HUES48 (cell line): Measurements from ENCODE around the gene KMT2B.

ENCODE experiments used
- H3K27ac ChIP-seq: one replicate; pipeline ENCODE4 v1.7.0; 2013; ENCODE audit warnings: low read depth, low read length, inconsistent platforms
- H3K27me3 ChIP-seq: 2 replicates; pipeline ENCODE4 v1.6.1; 2013; ENCODE audit warnings: mild to moderate bottlenecking, low read length; ENCODE audit not compliant: control insufficient read depth, insufficient read depth
- H3K36me3 ChIP-seq: 2 replicates; pipeline ENCODE4 v1.6.1; 2013; ENCODE audit warnings: low read length; ENCODE audit not compliant: control insufficient read depth, insufficient read depth
- H3K4me1 ChIP-seq: 2 replicates; pipeline ENCODE4 v1.6.1; 2013; ENCODE audit warnings: mild to moderate bottlenecking, low read length; ENCODE audit not compliant: control insufficient read depth, insufficient read depth
- H3K4me3 ChIP-seq: 2 replicates; pipeline ENCODE4 v1.5.1; 2013; ENCODE audit warnings: mild to moderate bottlenecking, low read depth, low read length
- H3K9ac ChIP-seq: 2 replicates; pipeline ENCODE4 v1.6.1; 2013; ENCODE audit warnings: mild to moderate bottlenecking, low read depth, low read length, moderate library complexity
- H3K9me3 ChIP-seq: 2 replicates; pipeline ENCODE4 v1.6.1; 2013; ENCODE audit warnings: low read length; ENCODE audit not compliant: control insufficient read depth, insufficient read depth

KMT2B gene

DNA sequence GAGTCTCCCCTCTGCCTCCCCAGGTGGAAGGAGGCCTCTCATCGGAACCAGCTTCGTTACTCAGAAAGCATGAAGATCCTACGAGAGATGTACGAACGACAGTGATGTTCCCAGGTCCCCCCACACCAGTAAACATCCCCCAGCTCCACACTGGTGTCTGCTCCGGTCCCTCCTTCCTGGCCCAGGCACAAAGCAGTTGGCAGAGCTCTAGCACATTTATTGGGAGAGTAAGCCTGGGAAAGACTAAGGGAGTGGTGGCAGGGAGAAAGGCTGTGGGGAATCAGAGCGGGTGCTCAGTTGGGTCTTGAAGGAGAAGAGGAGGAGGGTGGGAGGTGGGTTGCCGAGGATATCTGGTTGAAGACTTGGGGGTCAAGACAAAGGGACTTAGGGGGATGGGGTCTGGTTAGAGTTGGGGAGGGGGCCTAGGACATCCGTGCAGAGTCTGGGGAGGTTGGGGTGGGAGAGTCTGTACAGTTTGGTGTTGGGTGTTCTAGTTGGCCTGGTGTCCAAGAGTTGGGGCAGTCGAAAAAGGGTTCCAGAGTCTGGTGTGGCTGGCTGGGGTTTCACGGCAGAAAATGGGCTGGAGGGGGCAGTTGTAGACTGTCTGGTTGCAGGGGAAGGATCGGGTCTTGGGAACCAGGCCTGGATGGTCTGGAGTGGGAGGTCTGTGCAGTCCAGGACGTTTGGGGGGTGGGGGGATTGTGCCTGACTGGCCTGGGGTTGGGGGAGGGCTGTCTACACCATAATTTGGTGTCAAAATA, 36.7 kb downstream of the KMT2B start:
- Histone ChIP-seq H3K9me3 (no peaks in the 10 kb centered on the region), H3K4me1 (peaks cover 9% of the 10 kb centered on the region; the same call in 1 of the 2 replicates), H3K9ac (no peak overlapping the region), H3K27me3 (peaks cover 3% of the 10 kb centered on the region; the same call in 1 of the 2 replicates), H3K27ac (no peak overlapping the region), H3K36me3 (peaks cover 8% of the 10 kb centered on the region; the same call in 1 of the 2 replicates), H3K4me3 (no peak overlapping the region)

DNA sequence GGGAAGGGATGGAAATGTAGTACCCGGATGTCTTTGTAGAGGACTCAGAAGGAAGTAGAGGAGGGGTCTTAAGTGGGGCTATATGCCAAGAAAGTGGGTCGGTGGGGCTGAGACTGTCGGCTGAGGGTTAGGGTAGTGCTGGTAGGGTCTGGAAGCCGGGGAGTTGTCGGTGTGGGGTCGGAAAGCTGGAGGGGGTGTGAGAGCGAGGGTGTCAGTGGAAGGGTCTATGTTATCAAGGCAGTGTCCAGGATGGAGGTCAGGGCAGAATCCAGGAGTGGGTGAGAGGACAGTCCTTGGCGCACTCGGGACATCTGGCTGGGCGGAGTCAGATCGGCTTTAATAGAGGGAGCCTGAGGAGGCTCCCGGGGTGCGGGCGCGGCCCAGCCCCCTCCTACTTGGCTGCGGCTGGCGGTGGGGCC, 37.3 kb downstream of the KMT2B start:
- Histone ChIP-seq H3K9ac (no peak overlapping the region), H3K27ac (no peak overlapping the region), H3K36me3 (peaks cover 14% of the 10 kb centered on the region; the same call in 1 of the 2 replicates), H3K27me3 (peaks cover 3% of the 10 kb centered on the region; the same call in 1 of the 2 replicates), H3K9me3 (no peaks in the 10 kb centered on the region), H3K4me3 (peak overlapping the region; percentile 64), H3K4me1 (peaks cover 9% of the 10 kb centered on the region; the same call in 1 of the 2 replicates)

DNA sequence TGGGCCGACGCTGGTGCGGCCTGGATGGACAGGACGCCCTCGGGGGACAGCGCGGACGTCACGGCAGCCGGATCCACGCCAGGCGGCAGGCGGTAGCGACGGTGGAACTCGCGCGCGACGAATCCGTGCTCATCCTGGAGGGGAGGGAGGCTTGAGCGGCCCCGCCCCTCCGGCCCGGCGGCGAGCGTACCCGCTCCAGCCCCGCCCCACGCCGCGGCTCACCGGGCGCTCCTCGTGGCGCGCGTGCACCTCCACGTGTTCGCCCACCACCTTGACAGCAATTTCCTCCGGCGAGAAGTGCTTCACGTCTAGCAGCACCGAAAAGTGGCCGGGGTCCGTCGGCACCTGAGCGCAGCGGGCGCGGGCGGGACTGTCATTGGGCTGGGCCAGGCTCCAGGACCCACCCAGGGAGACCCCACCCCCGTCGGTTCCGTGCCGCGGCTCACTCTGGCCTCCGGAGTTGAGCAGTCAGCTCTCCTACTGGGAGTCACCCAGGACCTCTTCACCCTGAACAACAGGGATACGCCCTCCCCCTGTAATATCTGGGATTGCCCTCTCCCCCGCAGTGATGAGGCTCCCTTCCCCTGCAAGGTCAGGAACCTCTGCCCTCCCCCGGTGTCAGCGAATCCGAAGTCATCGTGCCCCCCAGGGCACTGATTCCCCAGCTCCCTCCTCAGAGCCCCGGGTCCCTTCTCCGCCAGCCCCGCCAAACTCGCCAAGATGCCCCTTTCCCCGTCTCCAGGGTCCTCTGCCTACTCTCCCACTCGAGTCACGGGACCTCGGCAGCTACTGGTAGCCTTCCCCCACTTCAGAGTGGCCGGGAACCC, 38.0 kb downstream of the KMT2B start:
- Histone ChIP-seq H3K27ac (no peak overlapping the region), H3K9ac (no peak overlapping the region), H3K4me3 (peak overlapping the region; percentile 64), H3K27me3 (peaks cover 3% of the 10 kb centered on the region; the same call in 1 of the 2 replicates), H3K36me3 (peaks cover 17% of the 10 kb centered on the region; the same call in 1 of the 2 replicates), H3K4me1 (peaks cover 9% of the 10 kb centered on the region; the same call in 1 of the 2 replicates), H3K9me3 (no peaks in the 10 kb centered on the region)

DNA sequence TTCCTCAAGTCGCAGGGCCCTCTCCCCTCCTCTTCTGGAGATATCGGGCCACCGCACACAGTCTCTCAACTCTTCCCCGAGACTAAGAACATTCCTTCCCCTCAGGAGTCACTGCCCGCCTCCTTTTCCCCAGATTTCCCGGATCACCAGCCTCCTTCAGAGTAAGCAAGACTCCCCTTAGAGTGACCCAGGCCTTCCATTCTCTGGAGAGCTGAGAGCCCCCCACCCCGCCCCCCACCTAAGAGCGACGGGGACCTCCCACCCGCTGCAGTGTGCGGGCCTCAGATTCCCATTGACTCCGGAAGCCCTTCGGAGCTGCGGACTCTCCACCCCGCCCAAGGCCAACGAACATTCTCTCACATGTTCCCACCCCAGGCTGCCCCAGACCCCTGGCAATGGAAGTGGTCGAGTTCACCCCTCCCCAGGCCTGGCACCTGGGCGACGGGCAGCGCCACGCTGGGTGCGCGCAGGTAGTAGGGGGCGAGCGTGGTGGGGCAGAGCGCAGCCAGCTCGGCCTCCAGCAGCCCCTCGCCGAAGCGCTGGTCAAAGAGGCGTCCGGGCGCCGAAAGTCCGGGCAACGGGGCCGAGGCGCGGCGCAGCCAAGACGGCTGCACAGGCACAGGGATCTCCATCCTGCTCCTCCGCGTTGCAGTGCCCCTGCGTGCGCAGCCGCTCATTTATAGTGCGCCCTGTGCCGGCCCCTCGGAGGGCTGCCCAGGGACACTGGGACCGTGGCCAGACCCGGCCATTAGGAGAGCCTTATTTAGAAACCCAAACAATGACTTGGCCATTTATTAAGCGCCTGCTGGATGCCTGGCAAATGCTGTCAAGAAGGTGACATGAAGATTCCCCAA, 38.8 kb downstream of the KMT2B start, which contains the start of gene HSPB6:
HSPB6 (minus strand) TSS at position 653 of the 854 bp plus-strand sequence; CDS start at position 632, 21 bp downstream.
- H3K4me1 ChIP-seq = peaks cover 9% of the 10 kb centered on the region; the same call in 1 of the 2 replicates
- H3K9me3 ChIP-seq = no peaks in the 10 kb centered on the region
- H3K4me3 ChIP-seq = peak within 1 kb of the TSS; percentile 98
- peaks cover 21% of the 10 kb centered on the region; the same call in 1 of the 2 replicates for H3K36me3 ChIP-seq
- peak within 1 kb of the TSS; percentile 85 for H3K27ac ChIP-seq
- peaks cover 3% of the 10 kb centered on the region; the same call in 1 of the 2 replicates for H3K27me3 ChIP-seq
- H3K9ac ChIP-seq = peak within 1 kb of the TSS; percentile 28

DNA sequence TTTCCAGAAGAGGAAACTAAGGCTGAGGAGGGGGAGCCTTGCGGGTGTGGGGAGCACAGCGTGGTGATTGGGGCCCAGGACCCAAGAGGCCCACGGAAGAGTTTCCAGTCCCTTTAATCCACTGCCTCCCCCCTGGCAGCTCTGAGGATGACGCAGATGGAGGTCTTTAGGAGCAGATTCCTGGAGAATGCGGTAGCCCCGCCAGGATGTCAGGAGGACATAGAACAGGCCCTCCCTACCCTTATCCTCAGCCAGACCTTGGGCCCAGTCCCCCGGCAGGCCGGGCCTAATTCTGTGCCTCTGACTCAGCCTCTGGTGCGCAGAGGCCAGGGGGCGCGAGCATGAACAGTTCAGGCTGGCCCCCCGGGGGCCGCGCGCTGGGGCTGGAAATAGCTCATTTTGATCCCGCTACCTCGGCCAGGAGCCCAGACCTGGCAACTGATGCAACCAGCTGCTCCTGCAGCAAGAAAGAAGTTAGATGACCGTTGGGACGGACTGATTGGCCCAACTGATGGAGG, 39.5 kb downstream of the KMT2B start:
- peaks cover 3% of the 10 kb centered on the region; the same call in 1 of the 2 replicates for H3K27me3 ChIP-seq
- H3K27ac ChIP-seq = peak overlapping the region; percentile 85
- H3K9me3 ChIP-seq = no peaks in the 10 kb centered on the region
- peaks cover 9% of the 10 kb centered on the region; the same call in 1 of the 2 replicates for H3K4me1 ChIP-seq
- H3K4me3 ChIP-seq = peak overlapping the region; percentile 98
- peaks cover 27% of the 10 kb centered on the region for H3K36me3 ChIP-seq
- peak overlapping the region; percentile 28 for H3K9ac ChIP-seq

DNA sequence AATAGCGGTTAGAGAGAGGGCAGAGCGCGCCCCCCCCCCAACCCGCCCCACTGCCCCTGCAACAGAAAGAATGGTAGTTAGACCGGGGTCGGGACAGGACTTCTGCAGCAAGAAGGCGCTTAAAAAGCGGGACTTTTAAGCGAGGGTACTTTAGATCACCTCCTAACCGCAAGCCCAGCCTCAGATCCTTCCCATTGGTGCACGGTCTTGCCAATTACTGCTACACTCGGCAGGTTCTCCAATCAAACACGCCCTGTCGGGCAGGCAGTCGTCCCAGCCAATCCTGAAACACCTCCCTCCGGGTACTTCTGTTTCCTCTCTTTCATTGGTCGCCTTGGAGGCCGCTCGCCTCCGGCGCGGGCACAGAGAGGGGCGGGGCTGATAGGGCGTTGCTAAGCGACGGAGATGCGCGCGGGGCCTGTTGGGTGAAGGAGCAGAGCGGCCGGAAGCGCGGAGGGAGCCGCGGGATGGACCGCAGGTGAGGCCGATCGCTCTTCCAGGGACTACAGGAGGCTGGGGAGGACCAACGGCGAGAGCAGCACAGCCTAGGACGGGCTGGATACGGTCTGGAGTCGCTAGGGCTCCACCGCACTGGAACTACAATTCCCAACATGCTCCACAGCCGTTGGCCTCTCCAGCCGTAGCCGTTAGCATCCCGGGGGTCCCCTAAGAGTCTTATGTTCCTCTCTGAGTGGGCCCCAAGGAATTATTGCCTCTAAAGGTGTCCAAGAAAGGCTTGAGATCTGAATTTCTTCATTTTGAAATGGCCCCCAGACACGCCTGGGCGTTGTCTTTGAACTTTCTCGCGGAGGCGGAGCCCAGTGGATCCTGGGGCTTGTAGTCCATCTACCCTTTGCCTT, 40.2 kb downstream of the KMT2B start, which contains the start of gene PROSER3:
PROSER3 (plus strand) TSS at position 428 of the 860 bp plus-strand sequence; CDS start at position 468, 40 bp downstream.
- Histone ChIP-seq H3K36me3 (peaks cover 23% of the 10 kb centered on the region), H3K27me3 (peaks cover 3% of the 10 kb centered on the region; the same call in 1 of the 2 replicates), H3K4me1 (peaks cover 9% of the 10 kb centered on the region; the same call in 1 of the 2 replicates), H3K9me3 (no peaks in the 10 kb centered on the region), H3K4me3 (peak within 1 kb of the TSS; percentile 98), H3K9ac (peak within 1 kb of the TSS; percentile 89), H3K27ac (peak within 1 kb of the TSS; percentile 85)

DNA sequence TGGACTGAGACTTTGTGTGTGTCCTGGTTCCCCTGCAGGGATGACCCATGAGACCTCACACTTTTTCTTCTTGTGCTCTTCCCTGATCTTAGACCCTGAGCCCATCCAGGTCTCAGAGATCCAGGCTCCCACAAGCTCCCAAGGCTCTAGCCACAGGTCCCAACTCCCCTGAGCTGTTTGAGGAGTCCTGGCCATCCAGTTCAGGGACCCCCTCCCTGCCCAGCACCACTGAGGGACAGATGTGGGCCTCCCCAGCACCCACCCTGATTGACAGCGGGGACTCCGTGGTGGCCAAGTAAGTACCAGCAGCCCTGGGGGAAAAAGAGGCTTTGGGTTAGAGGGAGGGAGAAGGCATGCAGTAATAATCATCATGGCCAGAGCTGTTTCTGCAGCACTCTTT, 41.9 kb downstream of the KMT2B start:
- Histone ChIP-seq H3K9me3 (no peaks in the 10 kb centered on the region), H3K27ac (no peak overlapping the region), H3K27me3 (peaks cover 3% of the 10 kb centered on the region; the same call in 1 of the 2 replicates), H3K4me1 (peaks cover 9% of the 10 kb centered on the region; the same call in 1 of the 2 replicates), H3K36me3 (peaks cover 31% of the 10 kb centered on the region), H3K9ac (no peak overlapping the region), H3K4me3 (no peak overlapping the region)

DNA sequence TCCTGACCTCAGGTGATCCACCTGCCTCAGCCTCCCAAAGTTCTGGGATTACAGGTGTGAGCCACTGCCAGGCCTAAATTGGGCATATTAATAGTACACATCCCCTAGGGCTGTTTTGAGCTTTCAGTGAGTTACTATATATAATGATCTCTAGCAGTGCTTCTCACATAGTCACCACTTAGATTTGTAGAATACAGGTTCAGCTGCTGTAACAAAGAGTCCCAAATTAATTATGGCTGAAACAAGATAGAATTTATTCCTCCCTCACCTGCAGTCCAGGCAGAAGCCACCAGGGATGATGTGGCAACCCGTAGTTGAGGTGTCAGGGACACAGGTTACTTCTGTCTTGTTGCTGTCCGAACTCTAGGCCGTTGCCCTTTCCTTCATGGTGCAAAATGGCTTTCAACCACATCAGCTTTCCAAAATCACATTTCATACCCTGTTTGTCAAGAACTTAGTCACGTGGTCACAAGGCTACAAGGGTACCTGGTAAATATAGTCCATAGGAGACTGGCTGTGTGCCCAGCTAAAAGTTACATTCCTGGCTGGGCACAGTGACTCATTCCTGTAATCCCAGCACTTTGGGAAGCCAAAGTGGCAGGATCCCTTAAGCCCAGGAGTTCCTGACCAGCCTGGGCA, 43.0 kb downstream of the KMT2B start:
- H3K27me3 ChIP-seq = no peaks in the 10 kb centered on the region; the same call in 1 of the 2 replicates
- no peak overlapping the region for H3K27ac ChIP-seq
- peaks cover 9% of the 10 kb centered on the region; the same call in 1 of the 2 replicates for H3K4me1 ChIP-seq
- no peak overlapping the region for H3K9ac ChIP-seq
- no peaks in the 10 kb centered on the region for H3K9me3 ChIP-seq
- H3K4me3 ChIP-seq = no peak overlapping the region
- H3K36me3 ChIP-seq = peaks cover 37% of the 10 kb centered on the region
